Fibroblast of skin of right quadriceps (primary cell): Measurements from ENCODE around the gene KLHL1.
"Not testable (repeated sequence)": the region's sequence is repeated elsewhere in the genome, so short reads cannot be mapped to it uniquely, and the experiment has no call there.

Experiments
- DNase-seq: peaks from one replicate; pipeline ENCODE4 v3.0.0-alpha.2; 2013

KLHL1 gene, protein sequence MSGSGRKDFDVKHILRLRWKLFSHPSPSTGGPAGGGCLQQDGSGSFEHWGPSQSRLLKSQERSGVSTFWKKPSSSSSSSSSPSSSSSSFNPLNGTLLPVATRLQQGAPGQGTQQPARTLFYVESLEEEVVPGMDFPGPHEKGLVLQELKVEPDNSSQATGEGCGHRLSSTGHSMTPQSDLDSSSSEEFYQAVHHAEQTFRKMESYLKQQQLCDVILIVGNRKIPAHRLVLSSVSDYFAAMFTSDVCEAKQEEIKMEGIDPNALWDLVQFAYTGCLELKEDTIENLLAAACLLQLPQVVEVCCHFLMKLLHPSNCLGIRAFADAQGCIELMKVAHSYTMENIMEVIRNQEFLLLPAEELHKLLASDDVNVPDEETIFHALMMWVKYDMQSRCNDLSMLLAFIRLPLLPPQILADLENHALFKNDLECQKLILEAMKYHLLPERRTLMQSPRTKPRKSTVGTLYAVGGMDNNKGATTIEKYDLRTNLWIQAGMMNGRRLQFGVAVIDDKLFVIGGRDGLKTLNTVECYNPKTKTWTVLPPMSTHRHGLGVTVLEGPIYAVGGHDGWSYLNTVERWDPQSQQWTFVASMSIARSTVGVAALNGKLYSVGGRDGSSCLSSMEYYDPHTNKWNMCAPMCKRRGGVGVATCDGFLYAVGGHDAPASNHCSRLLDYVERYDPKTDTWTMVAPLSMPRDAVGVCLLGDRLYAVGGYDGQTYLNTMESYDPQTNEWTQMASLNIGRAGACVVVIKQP

DNA sequence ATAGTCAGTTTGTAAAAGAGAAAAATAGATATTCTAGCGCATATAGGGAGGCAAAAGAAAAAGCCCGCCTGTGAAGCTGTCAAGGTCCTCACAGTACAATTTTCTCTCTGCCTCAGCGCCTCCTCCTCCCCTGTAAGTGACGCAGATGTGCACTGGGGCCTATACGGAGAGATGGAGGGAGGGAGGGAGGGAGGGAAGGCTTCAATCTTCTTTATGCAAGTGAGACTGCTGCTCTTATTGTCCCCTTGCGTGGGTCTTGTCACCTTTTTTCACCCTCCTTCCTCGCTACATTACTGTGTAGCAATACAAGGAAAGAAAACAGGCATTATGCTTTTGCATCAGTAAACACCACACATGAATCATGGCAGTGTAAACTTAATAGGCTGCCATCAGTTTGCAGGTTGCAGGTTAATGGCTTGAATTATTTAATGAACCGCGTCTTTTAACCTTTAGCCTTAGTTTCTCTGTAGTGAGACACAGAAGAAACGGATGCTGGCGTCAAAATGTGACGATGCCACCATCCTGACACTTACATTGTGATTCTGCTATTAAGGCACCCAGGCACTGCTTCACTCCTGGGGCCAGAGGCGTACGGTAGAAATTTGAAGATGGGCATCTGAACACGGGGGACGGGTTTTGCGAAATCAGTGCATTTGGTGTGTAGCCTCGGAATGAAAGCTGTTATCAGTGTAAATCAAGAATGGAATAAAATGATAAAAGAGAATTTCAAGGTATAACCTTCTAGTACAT, at the start of gene KLHL1:
KLHL1 (minus strand) TSS at position 97 of the 750 bp plus-strand sequence. CDS start 753 bp downstream, outside the sequence.
- no peak for DNase-seq

DNA sequence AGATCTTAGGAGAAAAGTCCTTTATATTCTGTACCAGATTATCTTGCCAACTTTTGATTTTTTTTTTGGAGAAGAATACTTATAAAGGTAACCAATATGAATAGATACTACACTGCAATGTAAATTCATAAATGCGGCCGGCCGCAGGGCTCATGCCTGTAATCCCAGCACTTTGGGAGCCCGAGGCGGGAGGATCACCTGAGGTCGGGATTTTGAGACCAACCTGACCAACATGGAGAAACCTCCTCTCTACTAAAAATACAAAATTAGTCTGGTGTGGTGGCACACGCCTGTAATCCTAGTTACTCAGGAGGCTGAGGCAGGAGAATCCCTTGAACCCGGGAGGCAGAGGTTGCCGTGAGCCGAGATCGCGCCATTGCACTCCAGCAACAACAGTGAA, 34.4 kb upstream of the KLHL1 start:
- not testable (repeated sequence) for DNase-seq

- DNase-seq, result no peak
Measured at GRCh38 chr13:70128098-70128497, 19.8 kb upstream of the KLHL1 start.

GRCh38 chr13:70125693-70126092, 17.4 kb upstream of the KLHL1 start:
- DNase-seq, result no peak

DNA sequence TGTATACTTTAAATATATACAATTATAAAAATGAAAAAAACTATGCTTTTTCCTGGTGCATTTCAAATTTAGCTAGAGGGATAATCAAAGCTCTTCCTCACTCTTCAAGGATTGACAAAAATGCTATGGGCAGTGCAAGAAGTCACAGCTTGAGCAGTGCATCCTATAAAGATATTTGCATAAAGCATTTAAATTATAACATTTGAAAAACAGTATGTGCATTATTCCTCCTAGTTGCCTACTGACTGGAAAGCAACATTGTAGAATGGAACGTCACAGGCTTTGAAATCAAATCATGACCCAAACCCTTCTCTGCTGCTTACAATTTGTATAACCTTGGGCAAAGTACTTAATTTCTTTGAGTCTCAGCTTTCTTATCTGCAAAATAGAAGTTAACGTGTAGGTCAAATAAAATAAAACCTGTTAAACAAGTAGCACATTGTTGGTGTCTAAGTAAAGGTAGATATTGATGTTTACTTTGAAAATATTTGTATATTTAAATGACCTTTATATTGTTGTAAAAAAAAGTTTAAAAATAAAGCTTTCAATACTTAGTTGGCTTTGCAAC, 9.2 kb upstream of the KLHL1 start:
- DNase-seq, result no peak

DNA sequence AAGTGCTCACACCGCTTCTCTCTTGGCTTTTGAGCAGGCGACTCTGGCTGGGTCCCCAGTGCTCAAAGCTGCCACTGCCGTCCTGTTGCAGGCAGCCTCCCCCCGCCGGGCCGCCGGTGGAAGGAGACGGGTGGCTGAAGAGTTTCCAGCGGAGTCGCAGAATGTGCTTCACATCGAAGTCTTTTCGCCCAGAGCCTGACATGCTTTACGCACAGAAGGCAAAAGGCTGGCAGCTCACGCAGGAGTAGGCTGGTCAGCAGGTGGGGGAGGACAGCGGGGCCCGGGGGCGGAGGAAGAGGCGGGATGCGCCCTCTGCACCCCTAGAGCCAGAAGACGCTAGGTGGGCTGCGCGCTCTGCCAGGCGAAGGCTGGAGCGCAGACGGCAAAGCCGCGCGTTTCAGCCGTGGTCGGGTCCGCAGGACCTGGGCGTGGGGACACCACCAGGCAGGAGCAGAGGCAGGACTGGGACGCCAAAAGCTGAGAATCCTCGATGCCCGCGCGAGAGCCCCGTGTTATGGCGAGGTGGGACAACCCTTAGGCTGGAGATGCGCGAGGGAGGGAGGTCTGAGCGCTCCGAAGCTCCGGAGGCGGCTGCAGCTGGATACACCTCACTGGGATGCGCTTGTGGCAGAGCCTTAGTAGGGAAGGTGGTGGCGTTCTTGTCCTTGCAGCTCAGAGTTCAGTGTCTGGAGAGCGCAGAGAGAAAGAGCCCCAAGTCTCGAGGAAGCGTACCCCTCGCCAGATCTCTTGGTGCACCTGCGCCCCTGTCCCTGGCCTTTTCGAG, 562 bp downstream of the KLHL1 start, which contains the start of gene ATXN8OS:
ATXN8OS (plus strand) TSS at position 329 of the 784 bp plus-strand sequence.
- DNase-seq, result no peak

- no peak for DNase-seq
Measured at GRCh38 chr13:70107125-70107497, 1.1 kb downstream of the KLHL1 start.

GRCh38 chr13:70104481-70104880, 3.8 kb downstream of the KLHL1 start:
- DNase-seq, result no peak

- DNase-seq, result no peak
Measured at GRCh38 chr13:70098669-70099068, 9.6 kb downstream of the KLHL1 start.

DNA sequence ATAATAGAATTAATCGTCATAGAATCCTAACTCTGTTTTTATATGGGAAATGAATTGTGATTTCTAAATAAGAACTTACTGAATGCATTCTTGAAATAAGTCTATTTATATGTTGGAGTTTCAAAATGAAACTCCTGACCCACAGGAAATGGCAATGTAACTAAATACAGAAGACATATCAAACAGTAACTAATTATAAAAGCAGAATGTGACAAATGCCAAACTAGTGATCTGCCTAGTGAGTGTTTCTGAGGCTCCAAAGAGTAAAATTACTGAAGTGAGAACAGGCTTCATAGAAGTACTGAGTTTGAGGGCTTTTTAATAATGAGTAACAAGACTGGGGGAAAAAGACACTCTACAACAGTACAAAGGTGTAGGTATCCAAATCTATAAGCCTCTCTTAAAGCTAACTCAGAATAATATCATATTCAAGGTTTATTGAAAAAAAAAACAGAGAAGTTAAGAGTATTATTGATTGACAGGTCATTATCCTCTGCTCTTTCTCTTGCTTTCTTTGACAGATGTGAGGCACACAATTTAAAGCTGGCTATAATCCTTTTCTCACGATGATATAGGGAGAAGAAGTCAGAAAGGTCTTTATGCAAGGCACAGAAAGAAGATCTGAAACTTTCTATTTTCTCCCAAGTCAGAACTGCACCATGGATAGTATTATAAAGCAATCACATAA, 18.1 kb downstream of the KLHL1 start:
- DNase-seq, result no peak

DNA sequence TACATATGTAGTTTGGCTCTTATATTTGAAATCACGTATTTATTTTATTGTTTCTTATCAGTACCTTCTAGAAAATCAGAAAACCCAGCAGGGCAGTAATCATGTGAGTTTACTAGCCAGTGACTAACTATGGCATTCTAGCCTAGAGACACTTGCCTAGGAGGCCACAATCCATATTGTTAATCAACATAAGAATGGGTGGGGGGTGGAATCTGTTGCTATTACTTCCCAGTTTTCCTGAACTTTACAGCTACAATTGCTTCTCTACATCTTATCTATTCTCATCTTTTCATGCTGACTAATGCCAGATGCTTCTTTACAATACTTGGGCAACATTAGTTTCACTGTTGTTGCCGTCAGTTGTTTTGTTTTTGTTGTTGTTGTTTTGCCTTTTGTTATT, 19.3 kb downstream of the KLHL1 start:
- no peak for DNase-seq

DNA sequence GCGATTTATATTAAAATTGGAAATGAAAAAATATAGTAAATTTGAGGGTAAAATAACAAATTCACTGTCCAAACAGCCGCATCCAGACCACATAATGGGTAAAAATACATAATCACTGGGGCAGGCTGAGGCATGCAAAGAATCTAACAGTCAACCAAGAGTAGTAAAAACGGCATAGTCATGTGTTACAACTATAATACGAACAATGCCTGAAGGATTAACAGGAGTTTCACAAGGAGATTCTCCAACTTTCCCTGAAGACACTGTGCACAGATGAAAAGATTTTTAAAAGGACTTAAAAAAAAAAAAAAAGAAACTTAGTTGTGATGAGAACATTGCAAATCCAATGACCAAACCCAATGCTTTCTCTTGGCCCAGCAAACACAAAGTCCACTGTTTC, 21.0 kb downstream of the KLHL1 start:
- DNase-seq, result no peak

DNA sequence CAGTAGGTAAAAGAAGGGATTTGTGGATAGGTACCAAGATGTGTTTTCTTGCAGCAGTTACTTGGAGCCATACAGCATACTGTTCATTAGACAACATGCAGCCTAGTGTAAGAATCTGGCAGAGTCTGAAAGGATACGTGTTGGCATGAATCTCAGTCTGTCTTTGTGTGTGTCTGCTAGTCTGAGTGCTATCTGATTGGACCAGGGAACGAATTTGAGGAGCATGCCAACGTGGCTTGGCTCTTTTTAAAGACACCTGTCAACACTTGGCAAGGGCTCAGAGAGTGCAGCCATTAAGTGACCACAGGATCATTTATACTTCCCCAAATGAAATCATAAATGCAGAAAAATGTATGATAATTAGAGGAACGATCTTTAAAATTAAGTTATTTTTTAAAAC, 28.2 kb downstream of the KLHL1 start:
- no peak for DNase-seq

GRCh38 chr13:70054572-70054971, 53.7 kb downstream of the KLHL1 start:
- DNase-seq, result no peak

DNA sequence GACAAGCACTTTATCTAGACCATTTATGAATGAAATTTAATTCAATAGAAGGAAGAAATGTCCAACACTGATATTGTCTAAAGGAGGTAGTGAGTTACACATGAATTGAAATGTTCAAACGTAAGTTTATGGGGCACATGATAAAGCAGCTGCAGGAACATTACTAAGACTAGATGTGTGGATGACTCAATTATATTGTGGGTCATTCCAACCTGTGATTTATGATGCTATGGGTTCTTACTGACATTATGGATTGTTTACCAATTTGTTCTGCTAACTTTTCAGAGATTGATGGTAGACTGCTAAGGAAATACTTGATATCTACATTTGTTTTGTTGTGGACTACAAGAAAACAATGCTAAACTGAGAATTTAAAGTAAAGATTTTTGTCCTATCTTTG, 56.7 kb downstream of the KLHL1 start:
- DNase-seq, result no peak

DNA sequence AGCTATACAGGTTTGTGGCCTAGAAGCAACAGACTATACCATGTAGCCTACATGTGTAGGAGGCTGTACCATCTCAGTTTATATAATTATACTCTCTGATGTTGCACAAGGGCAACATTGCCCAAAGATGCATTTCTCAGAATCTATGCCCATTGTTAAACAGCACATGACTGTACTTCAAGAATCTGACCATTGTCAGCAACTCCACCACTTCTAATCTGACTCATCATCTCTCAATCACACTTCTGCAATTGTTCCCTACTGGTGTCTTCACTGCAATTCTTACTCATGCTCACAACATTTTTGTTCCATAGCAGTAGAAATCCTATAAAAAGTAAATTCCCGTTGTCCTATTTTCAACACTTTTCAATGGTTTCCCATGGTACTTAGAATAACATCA, 64.6 kb downstream of the KLHL1 start:
- DNase-seq, result no peak

DNA sequence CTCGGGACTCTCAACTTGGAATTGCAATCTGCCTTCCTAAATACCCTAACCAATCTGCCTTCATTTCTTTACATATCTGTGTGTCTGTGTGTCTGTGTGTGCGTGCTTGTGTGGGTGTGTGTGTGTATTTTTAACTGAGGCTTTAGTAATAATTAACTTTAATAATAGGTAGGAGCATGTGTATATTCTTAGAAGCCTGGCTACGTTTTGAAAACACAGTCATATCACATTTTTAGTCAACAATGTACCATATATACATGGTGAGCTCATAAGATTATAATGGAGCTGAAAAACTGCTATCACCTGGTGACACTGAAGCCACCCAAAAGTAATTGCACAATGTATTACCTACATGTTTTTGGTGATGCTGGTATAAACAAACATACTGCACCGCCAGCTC, 66.1 kb downstream of the KLHL1 start:
- DNase-seq, result no peak

GRCh38 chr13:70034286-70034685, 74.0 kb downstream of the KLHL1 start:
- DNase-seq, result no peak

- no peak for DNase-seq
Measured at GRCh38 chr13:70027551-70027950, 80.7 kb downstream of the KLHL1 start.

- no peak for DNase-seq
Measured at GRCh38 chr13:70023516-70023915, 84.7 kb downstream of the KLHL1 start.

DNA sequence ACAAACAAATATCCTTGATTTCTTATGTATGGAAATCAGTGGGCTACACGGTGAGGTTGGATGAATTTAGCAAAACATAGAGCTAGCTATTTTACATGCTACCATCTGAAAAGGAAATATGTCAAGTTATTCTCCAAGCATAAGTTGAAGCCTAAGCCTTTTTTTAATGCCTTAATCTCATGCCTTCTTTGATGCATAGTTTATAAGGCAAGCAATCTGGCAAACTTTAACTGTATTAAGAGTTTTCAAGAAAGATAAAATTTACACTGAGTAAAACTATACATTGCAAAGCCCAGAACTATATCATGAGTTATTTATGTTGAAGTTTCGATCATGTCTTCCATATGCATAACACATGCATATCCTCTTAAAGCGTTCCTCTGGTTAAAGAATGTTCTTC, 85.6 kb downstream of the KLHL1 start:
- no peak for DNase-seq

DNA sequence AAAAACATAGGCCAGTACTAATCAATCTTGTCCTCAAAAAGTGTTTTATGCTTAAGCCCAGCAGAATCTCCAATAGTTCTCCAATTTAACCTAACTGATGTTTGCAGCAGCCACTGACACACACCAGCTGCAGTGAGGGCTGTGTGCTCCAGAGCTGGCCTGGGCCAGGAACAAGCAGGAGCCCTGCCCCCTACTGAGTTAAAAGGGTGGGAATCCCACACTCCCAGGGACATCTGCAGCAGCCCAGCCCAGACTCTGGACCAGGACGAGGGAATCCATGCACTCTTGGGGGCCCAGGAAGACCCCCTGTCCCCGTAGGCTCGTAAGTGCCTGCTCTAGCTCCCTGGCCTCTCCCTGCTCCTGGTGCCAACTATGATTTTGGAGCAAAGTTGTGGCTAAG, 92.1 kb downstream of the KLHL1 start:
- DNase-seq, result no peak
